ENCODE measurements around the gene TMEM131.

TMEM131 gene

DNA sequence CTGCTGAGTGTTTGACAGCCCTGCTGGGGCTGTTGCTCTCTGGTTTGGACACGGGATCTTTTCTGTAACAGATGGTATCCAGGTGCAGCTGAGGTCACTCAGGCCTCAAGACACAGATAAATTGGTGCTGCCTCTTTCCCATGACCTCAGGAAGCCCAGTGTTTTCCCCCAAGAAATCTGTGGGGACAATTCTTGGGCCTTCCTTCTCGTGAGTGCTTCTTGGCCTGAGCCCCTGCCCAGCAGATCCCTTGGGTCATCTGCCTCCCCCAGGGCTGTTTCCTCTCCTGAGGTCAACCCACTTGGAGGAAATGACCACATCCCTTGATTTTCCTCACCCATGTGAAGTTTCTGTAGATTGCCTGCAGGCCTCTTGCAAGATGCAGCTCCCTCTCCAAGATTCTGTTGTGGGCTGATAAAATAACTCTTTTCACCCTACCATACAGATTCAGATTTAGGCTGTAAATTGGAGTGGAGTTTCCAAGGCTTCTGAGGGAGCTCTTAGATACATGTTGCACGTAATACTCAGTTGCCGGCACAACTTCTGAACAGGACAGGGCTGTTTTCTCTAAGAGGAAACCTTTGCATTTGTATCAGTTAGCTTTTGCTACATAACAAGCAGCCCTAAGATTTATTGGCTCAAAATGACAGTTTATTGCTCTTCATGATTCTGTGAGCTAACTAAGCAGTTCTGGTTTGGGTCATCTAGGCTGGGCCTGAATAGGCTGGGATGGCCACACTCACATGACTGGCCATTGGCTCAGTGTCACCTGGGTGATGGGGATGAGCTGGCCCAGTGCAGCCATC lies 269.3 kb downstream of the TMEM131 start:
- H3K4me3 ChIP-seq (ENCODE audit: low read length): no peak overlapping the region
- peak; percentile 59 for DNase-seq (ENCODE audit: low read depth)
- TF ChIP-seq CTCF (conservative IDR thresholded peaks at IDR 0.05; ENCODE audit: low read length): no peak

GRCh38 chr2:97724946-97725688 lies 270.6 kb downstream of the TMEM131 start:
- H3K4me3 ChIP-seq (ENCODE audit: low read length): no peak overlapping the region
- TF ChIP-seq CTCF (conservative IDR thresholded peaks at IDR 0.05; ENCODE audit: low read length): no peak
- no peak for DNase-seq (ENCODE audit: low read depth)

GRCh38 chr2:97724501-97724900 lies 271.2 kb downstream of the TMEM131 start:
- DNase-seq (ENCODE audit: low read depth): no peak
- TF ChIP-seq CTCF (conservative IDR thresholded peaks at IDR 0.05; ENCODE audit: low read length): no peak
- H3K4me3 ChIP-seq (ENCODE audit: low read length): no peak overlapping the region

- TF ChIP-seq CTCF (conservative IDR thresholded peaks at IDR 0.05; ENCODE audit: low read length): no peak
- no peak overlapping the region for H3K4me3 ChIP-seq (ENCODE audit: low read length)
- no peak for DNase-seq (ENCODE audit: low read depth)
These were observed 271.7 kb downstream of the TMEM131 start for GRCh38 chr2:97724073-97724410.

DNA sequence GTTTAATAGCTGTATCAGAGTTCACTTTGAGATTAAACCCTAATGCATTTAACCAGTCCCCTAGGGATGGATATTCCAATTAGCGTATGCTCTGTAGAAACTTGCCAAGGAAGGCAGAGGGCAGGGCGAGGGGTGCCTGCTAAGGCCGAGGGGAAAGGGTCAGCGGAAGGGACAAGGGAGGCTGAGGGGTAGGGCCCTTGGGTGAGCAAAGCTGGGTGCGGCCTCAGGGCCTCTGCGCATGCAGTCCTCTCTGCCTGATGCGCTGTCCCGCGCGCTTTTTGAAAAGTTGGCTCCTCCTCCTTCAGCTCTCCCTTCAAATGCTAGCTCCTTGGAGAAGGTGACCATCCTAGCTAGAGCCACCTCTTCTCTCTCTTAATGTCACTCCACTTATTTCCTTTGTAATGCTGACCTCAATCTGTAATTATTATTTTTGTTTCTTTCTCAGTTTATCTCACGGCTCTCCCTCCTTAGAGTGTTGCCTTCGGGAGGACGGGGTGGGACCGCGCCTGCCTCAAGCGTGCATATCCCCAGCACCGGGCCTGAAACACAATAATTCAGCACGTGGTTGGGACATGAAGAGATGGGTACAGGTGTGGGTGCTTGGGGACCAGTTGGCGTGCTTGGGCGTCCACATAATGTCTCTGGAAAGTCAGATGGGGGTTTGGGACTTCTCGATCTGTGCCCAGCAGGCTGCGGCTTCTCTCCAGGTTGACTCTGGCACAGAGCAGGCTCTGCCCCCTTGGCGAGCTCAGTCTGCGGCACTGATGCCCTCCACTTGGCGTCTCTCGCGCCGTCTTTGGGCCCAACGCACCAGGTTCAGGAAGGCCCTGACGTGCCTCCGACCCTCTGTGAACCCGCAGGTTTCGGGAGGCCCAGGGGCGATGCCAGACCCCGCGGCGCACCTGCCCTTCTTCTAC lies 272.3 kb downstream of the TMEM131 start:
- TF ChIP-seq CTCF (conservative IDR thresholded peaks at IDR 0.05; ENCODE audit: low read length): no peak

GRCh38 chr2:97722227-97722626 lies 273.5 kb downstream of the TMEM131 start:
- no peak for TF ChIP-seq CTCF (conservative IDR thresholded peaks at IDR 0.05; ENCODE audit: low read length)
- no peak overlapping the region for H3K4me3 ChIP-seq (ENCODE audit: low read length)
- no peak for DNase-seq (ENCODE audit: low read depth)

More for the DNA sequence above, 272.3 kb downstream of the TMEM131 start:
- no peak for DNase-seq (ENCODE audit: low read depth)
- H3K4me3 ChIP-seq (ENCODE audit: low read length): no peak overlapping the region

All from AG10803 (cell line).